AG08396 (cell line): ENCODE measurements around the gene LMAN2L.

Source experiments
- DNase-seq: peaks from one replicate; pipeline ENCODE4 v3.0.0; 2012; ENCODE audit warnings: low spot score, mixed read lengths

Gene LMAN2L, protein sequence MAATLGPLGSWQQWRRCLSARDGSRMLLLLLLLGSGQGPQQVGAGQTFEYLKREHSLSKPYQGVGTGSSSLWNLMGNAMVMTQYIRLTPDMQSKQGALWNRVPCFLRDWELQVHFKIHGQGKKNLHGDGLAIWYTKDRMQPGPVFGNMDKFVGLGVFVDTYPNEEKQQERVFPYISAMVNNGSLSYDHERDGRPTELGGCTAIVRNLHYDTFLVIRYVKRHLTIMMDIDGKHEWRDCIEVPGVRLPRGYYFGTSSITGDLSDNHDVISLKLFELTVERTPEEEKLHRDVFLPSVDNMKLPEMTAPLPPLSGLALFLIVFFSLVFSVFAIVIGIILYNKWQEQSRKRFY

DNA sequence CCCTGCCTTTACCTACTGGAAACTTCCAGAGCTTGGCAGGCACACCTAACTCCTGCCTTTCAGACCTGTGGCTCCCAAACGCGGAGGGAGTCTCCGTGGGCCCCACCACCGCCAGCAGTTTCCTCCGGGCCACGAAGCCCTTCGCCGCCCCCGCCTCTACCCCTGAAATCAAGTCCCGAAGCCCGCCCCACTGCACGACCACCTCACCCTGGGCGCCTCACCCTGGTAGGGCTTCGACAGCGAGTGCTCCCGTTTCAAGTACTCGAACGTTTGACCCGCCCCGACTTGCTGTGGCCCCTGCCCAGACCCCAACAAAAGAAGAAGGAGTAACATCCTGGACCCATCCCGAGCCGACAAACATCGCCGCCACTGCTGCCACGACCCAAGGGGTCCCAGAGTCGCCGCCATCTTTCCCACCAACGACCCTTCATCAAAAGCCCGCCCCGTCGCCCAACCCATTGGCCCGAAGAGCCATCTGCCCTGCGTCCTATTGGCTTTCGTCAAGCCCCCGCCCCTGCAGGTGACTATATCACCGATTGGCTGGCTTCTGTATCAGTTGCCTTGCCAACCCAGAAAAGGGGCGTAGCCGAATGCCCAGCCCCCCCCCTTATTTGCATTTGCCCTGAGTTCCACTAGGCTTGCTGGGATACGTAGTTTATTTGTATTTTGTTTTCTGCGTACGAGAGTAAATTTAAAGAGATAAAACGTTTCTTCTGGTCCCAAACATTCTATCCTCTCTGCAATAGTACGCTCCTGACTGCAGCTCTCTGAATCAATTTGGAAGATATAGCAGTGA, at the start of gene LMAN2L:
Gene LMAN2L, minus strand, starts transcription at position 432 of the 796 bp plus-strand sequence. Its CDS starts 24 bp downstream, at position 408.
- peak; percentile 96 for DNase-seq

DNA sequence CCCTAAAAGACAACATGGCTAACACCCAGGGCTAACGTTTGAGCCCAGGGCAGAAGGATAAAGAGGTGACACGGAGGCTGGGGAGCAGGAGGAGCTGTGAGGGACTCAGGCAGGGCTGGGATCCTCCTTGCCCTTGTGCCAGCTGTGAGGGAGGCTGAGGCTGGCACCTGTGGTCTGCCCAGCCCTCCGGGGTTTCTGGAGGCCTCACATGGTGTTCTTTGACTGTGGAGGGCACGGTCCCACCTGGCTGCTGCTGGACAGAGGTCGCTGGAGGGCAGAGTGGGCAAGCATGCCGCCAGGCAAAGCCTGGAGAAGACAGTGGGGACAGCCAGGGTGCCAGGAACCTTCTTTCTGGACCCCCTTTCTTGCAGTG, 49.4 kb upstream of the LMAN2L start:
- DNase-seq = no peak

DNA sequence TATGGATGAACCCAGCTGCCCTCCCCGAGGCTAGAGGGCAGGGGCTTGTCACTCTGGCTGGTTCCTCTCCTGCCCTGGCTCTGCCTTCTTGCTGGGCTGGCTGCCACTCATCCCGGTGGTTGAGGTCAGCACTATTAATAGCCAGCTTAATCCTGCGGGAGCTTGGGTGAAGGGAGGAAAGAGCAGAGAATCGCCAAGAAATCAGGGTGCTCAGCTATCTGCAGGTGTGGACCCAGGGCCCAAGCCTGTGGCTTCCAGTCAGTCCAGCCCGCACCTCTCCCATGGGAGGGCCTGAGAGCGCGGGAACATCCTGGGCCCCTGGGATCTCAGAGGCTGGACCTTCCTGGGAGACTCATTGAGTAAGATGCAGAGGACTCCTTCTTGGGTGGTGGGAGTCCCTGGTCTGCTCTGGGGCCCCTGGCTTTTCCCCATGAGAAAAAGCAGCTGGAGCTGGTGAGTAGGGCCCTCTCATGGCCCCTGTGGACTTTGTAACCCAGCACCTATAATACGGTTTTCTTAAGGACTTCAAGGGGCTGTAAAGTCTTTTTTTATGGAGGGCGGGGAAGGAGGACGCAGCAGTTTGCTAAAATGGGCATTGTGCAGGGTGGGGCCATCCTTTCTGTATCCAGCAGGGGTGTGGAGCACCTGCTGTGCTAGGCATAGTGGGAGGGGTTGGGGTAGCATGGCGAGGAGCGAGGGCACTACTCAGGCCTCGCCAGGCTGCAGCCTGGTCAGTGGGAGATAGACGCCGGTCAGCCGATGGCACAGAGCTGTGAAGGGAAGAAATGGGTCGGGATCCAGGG, 48.8 kb upstream of the LMAN2L start:
- peak; percentile 49 for DNase-seq

DNA sequence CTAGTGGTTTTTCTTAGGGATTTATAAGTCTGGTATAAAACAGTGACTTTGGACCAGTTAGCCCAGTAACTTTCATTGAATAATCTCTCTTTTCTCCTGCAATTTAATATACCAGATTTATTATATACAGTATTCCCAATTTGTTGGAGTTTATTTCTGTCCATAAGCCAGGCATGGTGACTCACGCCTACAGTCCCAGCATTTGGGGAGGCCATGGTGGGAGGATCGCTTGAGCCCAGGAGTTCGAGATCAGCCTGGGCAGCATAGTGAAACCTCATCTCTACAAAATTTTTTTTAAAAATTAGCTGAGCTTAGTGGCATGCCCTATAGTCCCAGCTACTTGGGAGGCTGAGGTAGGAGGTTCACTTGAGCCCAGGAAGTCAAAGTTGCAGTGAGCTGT, 47.5 kb upstream of the LMAN2L start:
- DNase-seq = no peak

DNA sequence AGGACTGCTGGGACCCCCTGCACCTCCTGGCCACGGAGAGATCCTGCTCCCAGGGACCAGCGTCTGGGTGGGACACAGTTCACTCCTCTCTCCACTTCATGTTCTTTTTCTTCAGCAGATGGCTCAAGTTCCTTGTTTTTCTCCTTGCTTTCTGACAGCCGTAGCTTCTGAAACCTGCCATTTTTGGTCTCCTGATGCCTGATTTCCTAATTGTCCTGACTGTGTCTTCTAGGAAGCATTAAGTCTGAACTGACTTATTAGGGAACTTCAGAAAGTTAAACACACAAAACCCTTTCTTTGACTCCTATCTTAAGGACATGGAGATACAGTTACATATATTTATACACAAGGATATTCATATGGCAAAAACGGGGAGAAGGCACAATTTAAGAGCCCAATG, 43.5 kb upstream of the LMAN2L start:
- DNase-seq = no peak

DNA sequence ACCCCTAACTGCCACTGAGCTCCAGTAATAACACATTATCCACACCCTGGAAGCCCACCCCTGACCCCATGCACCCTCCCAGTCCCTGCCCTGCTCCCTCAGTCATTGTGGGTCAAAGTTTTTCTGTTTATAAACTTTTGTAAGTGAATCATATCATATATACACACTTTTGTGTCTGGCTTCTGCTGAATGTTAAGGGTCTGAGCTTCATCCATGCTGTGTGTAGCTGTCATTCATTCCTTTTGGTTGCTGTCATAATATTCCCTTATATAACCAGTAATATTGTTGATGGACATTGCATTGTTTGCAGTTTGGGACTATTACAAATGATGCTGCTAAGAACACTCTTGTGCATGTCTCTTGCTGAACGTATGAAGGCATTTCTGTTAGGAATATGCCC, 35.3 kb upstream of the LMAN2L start:
- peak; percentile 26 for DNase-seq

DNA sequence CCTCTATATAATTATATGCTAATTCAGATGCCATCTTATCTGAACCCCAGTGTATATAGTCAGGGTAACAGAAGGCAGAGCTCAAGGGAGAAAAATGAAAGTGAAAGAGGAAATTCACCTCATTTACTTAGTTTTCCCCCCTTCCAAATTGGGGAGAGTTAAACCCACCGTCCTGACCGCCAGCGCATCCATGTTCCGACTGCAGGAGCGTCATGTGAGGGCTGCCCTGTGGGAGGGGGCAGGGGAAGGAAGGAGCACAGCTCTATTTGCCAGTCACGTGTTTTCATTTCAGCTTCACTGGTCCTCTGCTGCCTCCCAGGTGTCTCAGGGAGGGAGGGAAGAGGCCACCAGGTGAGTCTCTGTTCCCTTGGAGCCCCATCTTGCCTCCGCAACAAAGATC, 34.1 kb upstream of the LMAN2L start:
- DNase-seq = no peak

DNA sequence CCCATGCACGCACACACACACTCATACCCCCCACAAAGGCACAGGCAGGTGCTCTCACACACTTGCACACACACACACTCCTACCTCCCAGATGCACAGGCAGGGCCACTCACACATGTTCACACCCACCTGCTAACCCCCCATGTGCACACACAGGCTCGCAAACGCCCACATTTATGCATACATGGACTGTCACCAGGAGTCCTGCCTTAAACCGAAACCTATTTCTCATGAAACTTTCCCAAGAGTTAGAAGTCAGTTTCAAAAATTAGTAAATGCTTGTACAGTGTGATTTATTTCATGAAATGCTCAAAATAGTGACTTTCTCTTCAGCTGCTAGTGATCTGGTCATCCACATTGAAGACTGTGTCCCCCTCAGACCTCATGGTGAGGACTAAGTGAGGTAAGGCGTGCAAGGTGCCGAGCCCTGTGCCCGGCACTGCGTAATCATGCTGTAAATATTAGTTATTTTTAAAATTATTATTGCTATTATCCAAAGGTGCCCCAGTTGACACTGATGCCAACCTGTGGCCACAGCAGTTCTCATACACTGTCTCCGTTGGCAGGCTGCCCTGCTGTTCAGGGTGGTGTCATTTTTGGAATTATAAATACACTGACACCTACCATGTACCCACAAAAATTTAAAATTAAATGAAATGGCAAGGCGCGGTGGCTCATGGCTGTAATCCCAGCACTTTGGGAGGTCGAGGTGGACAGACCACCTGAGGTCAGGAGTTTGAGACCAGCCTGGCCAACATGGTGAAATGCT, 33.2 kb upstream of the LMAN2L start:
- DNase-seq = no peak

DNA sequence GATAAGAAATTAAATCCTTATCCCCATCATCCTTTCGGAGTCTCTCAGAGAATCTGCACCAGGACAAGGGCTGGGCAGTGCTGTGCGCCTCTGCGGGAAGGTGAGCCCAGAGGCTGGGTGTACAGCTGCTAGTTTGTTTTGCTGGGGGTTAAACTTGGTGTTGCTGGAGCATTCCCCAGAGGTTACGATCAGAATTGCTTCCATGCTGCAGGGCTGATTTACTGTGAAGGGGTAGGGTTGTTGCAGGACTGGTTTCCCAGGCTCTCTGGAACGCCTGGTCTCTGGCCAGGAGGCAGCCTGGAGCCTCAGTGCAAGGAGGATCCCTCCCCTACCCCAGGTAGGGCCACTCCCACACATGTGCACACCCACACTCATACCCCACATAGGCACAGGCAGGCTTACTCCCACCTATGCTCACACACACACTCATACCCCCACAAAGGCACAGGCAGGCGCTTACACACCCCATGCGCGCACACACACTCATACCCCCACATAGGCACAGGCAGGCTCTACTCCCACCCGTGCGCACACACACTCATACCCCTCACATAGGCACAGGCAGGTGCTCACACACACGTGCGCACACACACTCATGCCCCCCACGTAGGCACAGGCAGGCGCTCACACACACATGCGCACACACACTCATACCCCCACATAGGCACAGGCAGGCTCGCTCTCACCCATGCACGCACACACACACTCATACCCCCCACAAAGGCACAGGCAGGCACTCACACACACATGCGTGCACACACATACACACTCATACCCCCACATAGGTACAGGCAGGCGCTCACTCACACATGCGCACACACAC, 32.1 kb upstream of the LMAN2L start:
- DNase-seq = no peak

DNA sequence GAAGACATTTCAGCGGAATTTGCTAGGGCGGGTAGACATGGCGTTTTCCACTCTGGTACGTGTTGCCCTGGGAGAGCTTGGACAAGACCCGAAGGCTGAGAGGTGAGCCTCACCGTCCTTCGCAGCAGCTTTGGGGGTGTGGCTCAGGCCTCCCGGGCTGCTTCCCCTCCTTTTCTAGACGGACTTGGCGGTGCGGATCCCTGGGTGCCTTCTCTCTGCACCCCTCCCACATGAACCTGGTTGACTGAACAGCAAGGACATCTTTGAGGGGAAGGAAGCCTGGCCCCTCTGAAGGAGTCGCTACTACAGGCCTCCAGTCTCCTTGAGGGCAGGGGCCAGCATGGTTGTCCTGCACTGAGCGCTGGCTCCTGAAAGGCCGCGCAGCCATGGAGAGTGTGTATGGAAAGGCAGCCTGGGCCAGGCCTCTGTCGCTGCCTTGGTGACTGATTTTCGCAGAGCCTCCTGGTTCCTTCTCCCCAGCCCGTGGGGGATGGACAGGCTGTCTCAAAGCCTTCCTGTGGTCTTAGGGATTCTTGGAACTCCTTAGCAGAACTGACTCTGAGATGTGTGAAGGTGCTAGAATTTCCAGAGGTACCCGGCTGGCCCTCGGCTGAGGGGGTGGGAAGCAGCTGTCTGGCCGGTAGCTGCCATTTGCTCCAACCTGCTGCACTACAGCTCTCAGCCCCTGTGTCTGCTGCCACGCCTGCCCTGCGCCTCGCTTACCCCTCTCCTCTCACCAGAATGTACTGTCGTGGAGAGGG, 30.8 kb upstream of the LMAN2L start:
- no peak for DNase-seq

DNA sequence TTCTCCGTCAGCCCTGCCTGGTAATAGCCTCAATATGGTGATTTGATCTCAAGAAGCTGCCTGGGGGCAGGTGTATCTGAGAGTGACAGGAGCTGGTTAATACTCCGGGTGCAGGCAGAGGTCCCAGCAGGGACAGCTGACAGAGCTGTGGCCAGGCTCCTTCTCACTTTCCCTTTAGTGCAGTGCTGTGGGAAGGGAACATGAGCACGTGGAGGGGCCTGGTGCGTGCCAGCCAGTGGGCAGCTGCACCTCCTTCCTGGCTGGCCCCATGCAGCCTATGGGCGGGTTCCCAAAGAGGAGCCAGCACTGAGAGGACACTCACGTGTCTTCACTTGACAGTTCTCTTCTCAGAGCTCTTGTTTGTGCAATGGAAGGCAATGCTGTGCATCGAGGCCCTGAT, 29.9 kb upstream of the LMAN2L start:
- no peak for DNase-seq

DNA sequence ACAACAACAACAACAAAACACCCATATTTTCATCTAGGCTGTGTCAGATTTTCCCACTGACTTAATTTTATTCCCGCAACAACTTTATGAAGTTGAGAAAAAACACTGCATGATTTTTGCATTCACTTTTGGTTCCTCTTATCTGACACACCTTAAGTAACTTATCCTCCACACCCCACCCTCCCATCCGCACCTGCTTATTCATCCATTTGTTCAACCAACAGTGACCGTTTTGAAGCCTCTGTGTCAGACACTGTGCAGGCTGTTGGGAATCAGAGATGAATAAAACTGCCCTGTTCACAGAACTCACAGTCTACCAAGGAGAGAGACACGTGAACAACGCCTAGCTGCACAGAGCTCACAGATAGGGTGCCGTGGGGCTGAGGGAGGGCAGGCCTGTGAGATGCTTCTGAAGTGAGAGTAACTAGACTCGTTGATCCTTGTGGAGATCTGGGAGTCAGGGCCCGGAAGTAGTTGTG, 28.3 kb upstream of the LMAN2L start:
- DNase-seq = no peak

DNA sequence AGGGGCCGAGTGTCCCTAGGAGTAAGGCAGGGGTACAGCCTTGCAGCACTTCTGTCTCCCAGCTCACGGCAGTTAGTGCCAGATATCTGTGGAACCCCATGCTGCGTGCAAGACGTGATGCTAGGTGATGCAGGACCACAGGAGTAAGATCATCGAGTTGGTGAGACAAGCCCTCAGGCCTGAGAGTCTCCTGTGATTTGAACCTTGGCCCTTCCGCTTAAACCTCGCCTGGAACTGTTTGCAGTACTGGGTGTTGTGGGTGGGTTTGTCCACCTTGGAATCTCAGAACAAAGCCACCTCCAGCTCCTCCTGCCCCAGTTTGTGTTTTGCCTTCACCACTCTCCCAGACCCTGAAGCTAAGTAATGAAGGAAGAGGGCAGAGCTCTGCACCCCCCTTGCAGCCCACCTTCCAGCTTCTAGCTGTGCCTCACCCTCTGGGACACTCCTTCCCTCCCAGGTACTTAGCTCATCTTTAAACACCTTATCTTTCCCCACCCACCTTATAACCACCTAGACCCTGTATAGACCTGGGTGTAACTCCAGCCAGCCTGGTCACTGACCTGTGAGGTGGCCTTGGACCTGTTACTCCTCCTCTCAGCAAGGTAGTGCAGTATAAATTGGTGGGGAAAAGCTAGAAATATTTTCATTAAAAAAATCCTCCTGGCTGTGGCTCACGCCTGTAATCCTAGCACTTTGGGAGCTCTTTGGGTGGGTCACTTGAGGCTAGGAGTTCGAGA, 27.4 kb upstream of the LMAN2L start:
- DNase-seq = no peak

DNA sequence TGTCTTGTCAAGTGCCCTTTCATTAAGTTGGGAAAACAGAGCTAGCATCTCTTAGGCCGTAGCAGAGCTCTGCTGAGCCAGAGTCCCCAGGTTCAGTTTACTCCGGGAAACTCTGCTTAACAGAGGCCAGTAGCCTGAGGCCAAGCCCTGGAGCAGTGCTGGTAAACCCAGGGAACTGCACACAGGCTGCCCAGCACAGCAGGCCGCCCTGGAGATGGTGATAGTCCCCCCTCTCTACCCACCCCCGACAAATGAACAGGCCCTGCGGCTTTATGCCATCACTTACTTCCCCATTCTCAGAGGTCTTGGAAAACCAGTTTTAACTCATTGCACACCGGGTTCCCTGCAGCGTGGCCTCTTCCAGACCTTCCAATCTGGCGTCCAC, 24.4 kb upstream of the LMAN2L start:
- no peak for DNase-seq

DNA sequence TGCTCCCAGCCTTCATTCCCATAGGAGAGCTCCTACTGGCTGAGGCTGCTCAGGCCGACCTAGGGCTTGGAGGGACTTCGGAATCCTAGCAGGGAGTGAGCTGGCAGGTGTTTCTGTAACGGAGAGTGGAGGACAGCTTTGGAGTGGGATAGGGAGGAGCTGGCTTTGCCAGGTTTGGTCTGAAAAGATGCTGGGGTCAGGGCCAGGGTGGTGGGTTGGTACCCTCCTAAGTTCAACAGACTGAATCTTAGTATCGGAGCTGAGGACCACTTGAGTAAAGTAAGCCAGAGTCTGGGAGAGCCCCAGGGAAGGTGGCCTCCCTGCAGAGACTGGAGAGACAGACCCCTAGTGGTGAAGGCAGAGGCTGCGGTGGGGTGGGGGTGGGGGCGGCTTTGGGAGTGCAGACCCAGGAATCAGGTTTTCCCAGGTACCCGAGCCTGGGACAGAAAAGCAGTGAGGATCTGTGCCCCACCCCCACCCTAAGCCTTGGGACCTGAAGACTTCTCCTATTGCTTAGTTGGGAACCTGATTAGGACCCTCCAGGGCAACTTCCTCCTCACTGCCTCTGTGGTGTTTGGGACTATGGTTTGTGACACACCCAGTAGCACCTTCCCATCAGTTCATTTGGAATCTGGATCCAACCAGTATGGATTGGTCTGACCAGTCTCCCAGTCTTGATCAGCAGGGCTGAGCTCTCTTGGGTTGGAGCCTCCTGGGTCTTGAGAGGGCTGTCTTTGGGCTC, 23.8 kb upstream of the LMAN2L start:
- DNase-seq = peak; percentile 39

DNA sequence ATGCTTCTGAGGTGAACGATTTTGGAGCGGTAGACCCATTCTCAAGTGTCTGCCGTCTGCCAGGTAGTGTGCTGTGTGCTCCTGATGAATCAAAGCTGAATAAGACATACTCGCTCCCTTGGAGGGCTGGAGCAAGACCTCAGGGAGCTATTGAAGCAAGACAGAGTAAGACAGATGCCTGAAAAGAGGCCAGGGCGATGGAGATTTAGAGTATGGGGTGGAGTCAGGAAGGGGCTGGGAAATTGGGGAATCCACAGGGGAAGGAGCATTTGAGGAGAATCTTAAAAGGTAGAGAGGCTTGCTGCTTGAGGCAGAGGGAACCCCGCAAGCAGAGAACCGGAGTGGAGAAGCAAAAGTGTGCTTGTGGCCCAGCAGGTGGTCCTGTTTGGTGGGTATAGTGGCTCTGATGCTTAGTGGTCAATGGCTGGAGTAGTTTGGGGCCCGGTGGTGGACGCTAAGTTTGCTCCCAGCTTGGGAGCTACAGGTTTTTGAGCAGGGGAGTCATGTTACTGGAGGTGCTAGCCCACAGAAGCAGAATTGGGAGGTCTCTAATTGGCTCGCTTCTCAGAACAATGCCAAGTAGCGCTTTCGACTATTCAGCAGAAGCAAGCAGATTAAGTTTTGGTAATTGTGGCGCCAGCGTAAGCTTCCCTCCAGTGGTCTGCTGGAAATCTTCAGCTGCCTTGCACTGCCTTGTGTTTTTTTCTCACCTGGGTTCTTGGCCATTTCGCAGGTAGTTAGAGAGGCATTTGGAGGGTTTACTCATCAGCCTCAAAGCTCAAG, 22.9 kb upstream of the LMAN2L start:
- no peak for DNase-seq

DNA sequence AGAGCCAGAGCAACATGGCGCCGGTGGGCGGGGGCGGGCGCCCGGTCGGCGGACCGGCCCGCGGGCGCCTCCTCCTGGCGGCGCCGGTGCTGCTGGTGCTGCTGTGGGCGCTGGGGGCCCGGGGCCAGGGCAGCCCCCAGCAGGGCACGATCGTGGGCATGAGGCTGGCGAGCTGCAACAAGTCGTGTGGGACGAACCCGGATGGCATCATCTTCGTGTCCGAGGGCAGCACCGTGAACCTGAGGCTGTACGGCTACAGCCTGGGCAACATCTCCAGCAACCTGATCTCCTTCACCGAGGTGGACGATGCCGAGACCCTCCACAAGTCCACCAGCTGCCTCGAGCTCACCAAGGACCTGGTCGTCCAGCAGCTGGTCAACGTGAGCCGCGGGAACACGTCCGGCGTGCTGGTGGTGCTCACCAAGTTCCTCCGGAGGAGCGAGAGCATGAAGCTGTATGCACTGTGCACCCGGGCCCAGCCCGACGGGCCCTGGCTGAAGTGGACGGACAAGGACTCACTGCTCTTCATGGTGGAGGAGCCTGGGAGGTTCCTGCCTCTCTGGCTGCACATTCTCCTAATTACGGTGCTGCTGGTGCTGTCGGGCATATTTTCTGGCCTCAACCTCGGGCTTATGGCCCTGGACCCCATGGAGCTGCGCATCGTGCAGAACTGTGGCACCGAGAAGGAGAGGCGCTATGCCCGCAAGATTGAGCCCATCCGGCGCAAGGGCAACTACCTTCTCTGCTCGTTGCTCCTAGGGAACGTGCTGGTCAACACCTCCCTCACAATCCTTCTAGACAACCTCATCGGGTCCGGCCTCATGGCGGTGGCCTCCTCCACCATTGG, 21.3 kb upstream of the LMAN2L start:
- DNase-seq = peak; percentile 25
